GM18502 (cell line): ENCODE results near the gene UMPS.
"Not testable (repeated sequence)": the region's sequence is repeated elsewhere in the genome, so short reads cannot be mapped to it uniquely, and the experiment has no call there.

Experiments
- ATAC-seq: cut with Tn5 transposase; IDR thresholded peaks from one replicate; pipeline ENCODE4 v1.9.1; 2021; ENCODE audit warnings: mild to moderate bottlenecking; ENCODE audit not compliant: unreplicated experiment, poor library complexity

Gene UMPS

GRCh38 chr3:124776856-124777255, 46.6 kb downstream of the UMPS start:
- no peak for ATAC-seq

- ATAC-seq, result no peak
Observed at GRCh38 chr3:124777762-124778470, 47.7 kb downstream of the UMPS start.

GRCh38 chr3:124779116-124779515, 48.9 kb downstream of the UMPS start:
- ATAC-seq, result no peak

- no peak for ATAC-seq
Observed at GRCh38 chr3:124779751-124780191, 49.5 kb downstream of the UMPS start.

GRCh38 chr3:124780356-124780755, 50.1 kb downstream of the UMPS start:
- no peak for ATAC-seq

- ATAC-seq, result no peak
Observed at GRCh38 chr3:124780761-124781475, 50.7 kb downstream of the UMPS start.

GRCh38 chr3:124781476-124782376, 51.5 kb downstream of the UMPS start:
- no peak for ATAC-seq

- ATAC-seq, result not testable (repeated sequence)
Observed at GRCh38 chr3:124782377-124782712, 52.1 kb downstream of the UMPS start.

- no peak for ATAC-seq
Observed at GRCh38 chr3:124783696-124784095, 53.4 kb downstream of the UMPS start.

GRCh38 chr3:124784686-124785382, 54.6 kb downstream of the UMPS start:
- peak; percentile 62 for ATAC-seq

- no peak for ATAC-seq
Observed at GRCh38 chr3:124785973-124786372, 55.7 kb downstream of the UMPS start.

GRCh38 chr3:124786511-124787241, 56.4 kb downstream of the UMPS start:
- no peak for ATAC-seq

- ATAC-seq, result no peak
Observed at GRCh38 chr3:124787476-124788195, 57.4 kb downstream of the UMPS start.

- no peak for ATAC-seq
Observed at GRCh38 chr3:124788254-124788745, 58.0 kb downstream of the UMPS start.

- not testable (repeated sequence) for ATAC-seq
Observed at GRCh38 chr3:124789103-124789502, 58.9 kb downstream of the UMPS start.

GRCh38 chr3:124791142-124791541, 60.9 kb downstream of the UMPS start:
- no peak for ATAC-seq

- ATAC-seq, result no peak
Observed at GRCh38 chr3:124791639-124792151, 61.4 kb downstream of the UMPS start.

- ATAC-seq, result no peak
Observed at GRCh38 chr3:124792341-124793040, 62.2 kb downstream of the UMPS start.
